HEK293 (cell line): Measurements from ENCODE around the gene DNAJC22.

Experiments used
- CTCF ChIA-PET: fragments of 350-600 bp; formaldehyde crosslinking; extraction: SDS; loops from one replicate; lab custom pipeline; 2021; ENCODE audit warnings: antibody characterized with exemption; lab: Yijun Ruan, JAX
- POLR2A ChIA-PET: fragments of 300-600 bp; formaldehyde crosslinking; extraction: SDS; loops from one replicate; lab custom pipeline; 2020; ENCODE audit warnings: antibody characterized with exemption, inconsistent platforms; lab: Yijun Ruan, JAX
- H3K27ac ChIP-seq: fragments of 200-500 bp; sonication (Bioruptor generic); 2 replicates; pipeline ENCODE4 v1.5.1; 2014; ENCODE audit warnings: low read depth, low read length, control low read depth, inconsistent platforms; ENCODE audit errors: extremely low read depth
- H3K36me3 ChIP-seq, 2 experiments: fragments of 200-500 bp in 1 of 2; sonication (Bioruptor generic) in 1 of 2; 1 replicate in 1 of 2; 2 replicates in 1 of 2; pipeline ENCODE4 v1.5.1; 2014 to 2017; ENCODE audit warnings: inconsistent platforms in 2 of 2, low read length in 2 of 2; ENCODE audit not compliant: control insufficient read depth in 2 of 2, insufficient read depth in 1 of 2
- H3K4me1 ChIP-seq: fragments of 200-500 bp; sonication (Bioruptor generic); 2 replicates; pipeline ENCODE4 v1.5.1; 2014; ENCODE audit warnings: mild to moderate bottlenecking, low read length, inconsistent platforms; ENCODE audit not compliant: control insufficient read depth, insufficient read depth
- H3K4me3 ChIP-seq: 2 replicates; pipeline ENCODE4 v1.5.1; 2011; ENCODE audit warnings: low read depth, mild to moderate bottlenecking, control low read depth, low read length, moderate library complexity
- H3K9me3 ChIP-seq: fragments of 200-500 bp; sonication (Bioruptor generic); 2 replicates; pipeline ENCODE4 v1.5.1; 2014; ENCODE audit warnings: low read depth, low read length, inconsistent platforms; ENCODE audit not compliant: control insufficient read depth, insufficient read depth
- FEZF1 ChIP-seq: fragments of 450-650 bp; formaldehyde crosslinking; IDR thresholded peaks from 2 replicates; pipeline ENCODE4 v1.5.1; 2016; ENCODE audit warnings: missing biosample characterization, missing genetic modification characterization
- GLIS2 ChIP-seq: fragments of 450-650 bp; formaldehyde crosslinking; IDR thresholded peaks from 2 replicates; pipeline ENCODE4 v1.5.1; 2016; ENCODE audit warnings: missing biosample characterization, missing genetic modification characterization
- KLF16 ChIP-seq: fragments of 450-650 bp; formaldehyde crosslinking; IDR thresholded peaks from 2 replicates; pipeline ENCODE4 v1.5.1; 2017; ENCODE audit warnings: missing biosample characterization, missing genetic modification characterization
- MEIS1 ChIP-seq: sonication (generic); formaldehyde crosslinking; IDR thresholded peaks from 2 replicates; pipeline ENCODE4 v1.8.1; 2022; ENCODE audit warnings: missing genetic modification reagents, mild to moderate bottlenecking, borderline replicate concordance
- PRDM1 ChIP-seq: fragments of 450-650 bp; formaldehyde crosslinking; IDR thresholded peaks from 2 replicates; pipeline ENCODE4; 2016; ENCODE audit warnings: missing biosample characterization, missing genetic modification characterization
- YY1 ChIP-seq: fragments of 450-650 bp; formaldehyde crosslinking; IDR thresholded peaks from 2 replicates; pipeline ENCODE4 v1.5.1; 2018; ENCODE audit warnings: missing biosample characterization, missing genetic modification characterization
- ZBTB10 ChIP-seq: fragments of 450-650 bp; formaldehyde crosslinking; IDR thresholded peaks from 2 replicates; pipeline ENCODE4 v1.5.1; 2016; ENCODE audit warnings: missing biosample characterization, missing genetic modification characterization
- ZBTB17 ChIP-seq: fragments of 450-650 bp; formaldehyde crosslinking; IDR thresholded peaks from 2 replicates; pipeline ENCODE4 v1.5.1; 2016; ENCODE audit warnings: missing biosample characterization, missing genetic modification characterization
- ZFHX2 ChIP-seq: fragments of 450-650 bp; formaldehyde crosslinking; conservative IDR thresholded peaks from 2 replicates; pipeline ENCODE4 v1.5.1; 2016; ENCODE audit warnings: missing biosample characterization, missing genetic modification characterization
- ZNF138 ChIP-seq: fragments of 450-650 bp; formaldehyde crosslinking; IDR thresholded peaks from 2 replicates; pipeline ENCODE4 v1.5.1; 2016; ENCODE audit warnings: missing biosample characterization, missing genetic modification characterization, borderline replicate concordance
- ZNF19 ChIP-seq: fragments of 450-650 bp; formaldehyde crosslinking; IDR thresholded peaks from 2 replicates; pipeline ENCODE4; 2016; ENCODE audit warnings: missing biosample characterization, missing genetic modification characterization, low read depth
- ZNF223 ChIP-seq: fragments of 450-650 bp; formaldehyde crosslinking; IDR thresholded peaks from 2 replicates; pipeline ENCODE4 v1.5.1; 2016; ENCODE audit warnings: missing biosample characterization, missing genetic modification characterization
- ZNF26 ChIP-seq: fragments of 450-650 bp; formaldehyde crosslinking; IDR thresholded peaks from 2 replicates; pipeline ENCODE4 v1.5.1; 2016; ENCODE audit warnings: missing biosample characterization, missing genetic modification characterization
- ZNF335 ChIP-seq: fragments of 450-650 bp; formaldehyde crosslinking; conservative IDR thresholded peaks from 2 replicates; pipeline ENCODE4 v1.5.1; 2016; ENCODE audit warnings: missing biosample characterization, missing genetic modification characterization
- ZNF341 ChIP-seq: fragments of 450-650 bp; formaldehyde crosslinking; IDR thresholded peaks from 2 replicates; pipeline ENCODE4; 2016; ENCODE audit warnings: low read depth, missing biosample characterization, missing genetic modification characterization
- ZNF350 ChIP-seq: fragments of 450-650 bp; formaldehyde crosslinking; IDR thresholded peaks from 2 replicates; pipeline ENCODE4 v1.5.0; 2017; ENCODE audit warnings: missing biosample characterization, mild to moderate bottlenecking, missing genetic modification characterization
- ZNF366 ChIP-seq: fragments of 450-650 bp; formaldehyde crosslinking; conservative IDR thresholded peaks from 2 replicates; pipeline ENCODE4 v1.5.1; 2016; ENCODE audit warnings: missing biosample characterization, missing genetic modification characterization
- ZNF394 ChIP-seq: fragments of 450-650 bp; formaldehyde crosslinking; IDR thresholded peaks from 2 replicates; pipeline ENCODE4 v1.5.1; 2016; ENCODE audit warnings: missing biosample characterization, missing genetic modification characterization, mild to moderate bottlenecking, moderate library complexity, borderline replicate concordance
- ZNF433 ChIP-seq: fragments of 450-650 bp; formaldehyde crosslinking; IDR thresholded peaks from 2 replicates; pipeline ENCODE4 v1.5.1; 2016; ENCODE audit warnings: missing biosample characterization, missing genetic modification characterization, low read depth
- ZNF48 ChIP-seq: fragments of 450-650 bp; formaldehyde crosslinking; IDR thresholded peaks from 2 replicates; pipeline ENCODE4 v1.5.1; 2016; ENCODE audit warnings: missing biosample characterization, missing genetic modification characterization
- ZNF510 ChIP-seq: fragments of 450-650 bp; formaldehyde crosslinking; IDR thresholded peaks from 2 replicates; pipeline ENCODE4 v1.5.1; 2018; ENCODE audit warnings: mild to moderate bottlenecking, missing genetic modification characterization, missing biosample characterization; ENCODE audit not compliant: insufficient replicate concordance
- ZNF529 ChIP-seq: fragments of 450-650 bp; formaldehyde crosslinking; IDR thresholded peaks from 2 replicates; pipeline ENCODE4 v1.5.1; 2017; ENCODE audit warnings: missing genetic modification characterization, missing biosample characterization; ENCODE audit not compliant: insufficient replicate concordance
- ZNF600 ChIP-seq: fragments of 450-650 bp; formaldehyde crosslinking; IDR thresholded peaks from 2 replicates; pipeline ENCODE4 v1.5.1; 2016; ENCODE audit warnings: missing biosample characterization, missing genetic modification characterization
- ZNF629 ChIP-seq: fragments of 450-650 bp; formaldehyde crosslinking; IDR thresholded peaks from 2 replicates; pipeline ENCODE4 v1.5.1; 2017; ENCODE audit warnings: missing biosample characterization, missing genetic modification characterization
- ZNF660 ChIP-seq: fragments of 450-650 bp; IDR thresholded peaks from 2 replicates; pipeline ENCODE4 v1.5.1; 2018; ENCODE audit warnings: missing biosample characterization, mild to moderate bottlenecking, missing genetic modification characterization
- ZNF701 ChIP-seq: fragments of 450-650 bp; formaldehyde crosslinking; IDR thresholded peaks from 2 replicates; pipeline ENCODE4 v1.5.1; 2016; ENCODE audit warnings: missing biosample characterization, missing genetic modification characterization
- ZNF776 ChIP-seq: fragments of 450-650 bp; formaldehyde crosslinking; IDR thresholded peaks from 2 replicates; pipeline ENCODE4 v1.5.0; 2017; ENCODE audit warnings: missing biosample characterization, missing genetic modification characterization, borderline replicate concordance
- ZNF777 ChIP-seq: fragments of 450-650 bp; formaldehyde crosslinking; IDR thresholded peaks from 2 replicates; pipeline ENCODE4 v1.5.1; 2017; ENCODE audit warnings: missing biosample characterization, missing genetic modification characterization, borderline replicate concordance
- ZSCAN16 ChIP-seq: fragments of 450-650 bp; formaldehyde crosslinking; IDR thresholded peaks from 2 replicates; pipeline ENCODE4 v1.5.1; 2016; ENCODE audit warnings: missing biosample characterization, missing genetic modification characterization
- TF ChIP-seq, protein P1 (sequence below): fragments of 450-650 bp; formaldehyde crosslinking; optimal IDR thresholded peaks from 2 replicates; pipeline ENCODE3; 2016; ENCODE audit warnings: missing biosample characterization, mild to moderate bottlenecking, missing genetic modification characterization

The DNAJC22 gene

DNA sequence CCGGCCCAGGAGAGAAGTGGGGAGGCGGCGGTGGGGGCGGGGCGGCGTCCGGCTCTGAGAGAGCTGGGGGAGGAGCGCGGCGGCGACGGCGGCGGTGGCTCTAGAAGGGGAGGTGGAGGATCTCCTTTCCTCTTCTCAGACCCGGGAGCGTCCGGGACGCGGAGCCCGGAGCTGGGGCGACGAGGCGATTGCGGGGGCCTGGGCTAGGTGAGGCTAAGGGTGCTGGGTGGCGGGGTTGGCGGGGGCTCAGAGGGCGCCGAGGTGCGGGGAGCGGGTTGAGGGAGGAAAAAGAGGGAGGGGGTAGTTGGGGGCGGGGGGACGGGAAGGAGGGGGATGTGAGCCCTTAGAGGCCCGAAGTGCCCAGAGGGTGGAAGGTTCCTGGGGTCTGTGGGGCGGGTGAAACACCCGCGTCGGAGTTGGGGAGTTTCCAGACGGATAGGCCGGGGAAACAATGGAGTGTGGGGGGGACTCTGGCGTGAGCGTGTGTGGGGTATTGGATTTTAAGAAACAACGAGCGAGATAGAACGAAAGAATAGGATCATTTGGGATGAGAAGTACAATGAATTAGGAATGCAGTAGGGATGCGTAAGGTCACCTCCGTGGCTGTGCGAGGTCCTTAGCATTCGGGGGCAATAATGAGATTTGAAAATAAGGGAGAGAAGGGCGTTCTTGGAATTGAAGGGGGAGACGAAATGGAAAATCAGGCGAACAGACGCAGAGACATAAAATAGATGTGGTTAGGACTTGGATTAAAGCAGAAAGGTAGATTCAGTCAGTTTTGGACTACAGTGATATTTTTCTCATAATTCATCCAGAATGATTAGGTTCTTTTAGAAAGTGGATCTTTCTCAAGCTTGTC is 20.9 kb downstream of the DNAJC22 start, which contains the start of gene SPATS2:
TSS of gene SPATS2 (plus strand) at position 82 of the 859 bp plus-strand sequence. CDS start 93,551 bp downstream, outside the sequence.
- Histone ChIP-seq H3K9me3 (no peaks in the 10 kb centered on the region), H3K36me3 (no peaks in the 10 kb centered on the region; a peak in 1 of 3 replicates), H3K4me3 (peak within 1 kb of the TSS; percentile 97), H3K4me1 (peaks cover 9% of the 10 kb centered on the region), H3K27ac (peak within 1 kb of the TSS; percentile 99)
- ChIA-PET CTCF (interaction anchor here (0.6 to 11.9 kb wide), 18 partner anchors 8 to 214 kb away, joined by 3 to 517 read pairs (median 4); partner anchors contain the start of genes DNAJC22 and PRPH), POLR2A (interaction anchor here (0.5 to 2.7 kb wide), 51 partner anchors 9 to 1589 kb away, joined by 3 to 24 read pairs (median 5); partner anchors contain the start of genes DNAJC22, KCNH3, PRPF40B and PRPH)
- no peak for TF ChIP-seq ZNF433 (tag by site-specific recombination)
- peak; percentile 14; the same call in 1 of the 2 replicates for TF ChIP-seq ZBTB17
- peak; percentile 12; the same call in 1 of the 2 replicates for TF ChIP-seq KLF16 (tag by site-specific recombination)
- TF ChIP-seq FEZF1: no peak
- no peak for TF ChIP-seq ZNF776 (tag by site-specific recombination)
- peak; percentile 59 for TF ChIP-seq ZFHX2 (tag by site-specific recombination)
- peak; percentile 63 for TF ChIP-seq ZNF341
- no peak for TF ChIP-seq ZNF629 (tag by site-specific recombination)
- TF ChIP-seq ZSCAN16: no peak
- no peak for TF ChIP-seq ZNF510 (tag by site-specific recombination)
- TF ChIP-seq PRDM1 (tag by site-specific recombination): no peak
- TF ChIP-seq ZNF48: no peak
- no peak for TF ChIP-seq ZNF701
- no peak for TF ChIP-seq ZNF350 (tag by site-specific recombination)
- TF ChIP-seq ZBTB10 (tag by site-specific recombination): peak; percentile 12; the same call in 1 of the 2 replicates
- TF ChIP-seq ZNF335 (tag by site-specific recombination): peak; percentile 97
- no peak for TF ChIP-seq YY1
- TF ChIP-seq ZNF19 (tag by site-specific recombination): no peak
- TF ChIP-seq, protein P1, sequence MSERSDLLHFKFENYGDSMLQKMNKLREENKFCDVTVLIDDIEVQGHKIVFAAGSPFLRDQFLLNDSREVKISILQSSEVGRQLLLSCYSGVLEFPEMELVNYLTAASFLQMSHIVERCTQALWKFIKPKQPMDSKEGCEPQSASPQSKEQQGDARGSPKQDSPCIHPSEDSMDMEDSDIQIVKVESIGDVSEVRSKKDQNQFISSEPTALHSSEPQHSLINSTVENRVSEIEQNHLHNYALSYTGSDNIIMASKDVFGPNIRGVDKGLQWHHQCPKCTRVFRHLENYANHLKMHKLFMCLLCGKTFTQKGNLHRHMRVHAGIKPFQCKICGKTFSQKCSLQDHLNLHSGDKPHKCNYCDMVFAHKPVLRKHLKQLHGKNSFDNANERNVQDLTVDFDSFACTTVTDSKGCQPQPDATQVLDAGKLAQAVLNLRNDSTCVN (tag by site-specific recombination): no peak
- TF ChIP-seq ZNF366 (tag by site-specific recombination): peak; percentile 85
- TF ChIP-seq ZNF660 (tag by site-specific recombination): no peak
- no peak for TF ChIP-seq ZNF138
- no peak for TF ChIP-seq ZNF223 (tag by site-specific recombination)
- no peak for TF ChIP-seq ZNF777 (tag by site-specific recombination)
- TF ChIP-seq ZNF529 (tag by site-specific recombination): no peak
- TF ChIP-seq MEIS1 (CRISPR knock-in tag): no peak
- no peak for TF ChIP-seq ZNF394
- TF ChIP-seq ZNF600: peak; percentile 83
- TF ChIP-seq ZNF26: no peak
- 0 out of 2 replicates have a peak, but pooled peaks have one; percentile 49 for TF ChIP-seq GLIS2 (tag by site-specific recombination)
